GM12878 (cell line): ENCODE measurements around the gene SLC15A3. TPM values are rescaled to one million over a fixed set of nuclear protein-coding genes. Genes with fewer than 3 reads are reported as not detected.

ENCODE experiments used
- ATAC-seq: fragments of 200-7000 bp; cut with Tn5 transposase; 3 replicates; pipeline ENCODE4 v1.9.1; 2020; ENCODE audit warnings: mild to moderate bottlenecking, moderate library complexity
- BruUV-seq: library from RNA; stranded (reverse); fragments of 400-500 nt; replicated peaks from 2 replicates; lab custom pipeline; 2021; lab: Mats Ljungman, UMichigan
- CTCF ChIA-PET: fragments of 300-600 bp; sonication (Branson Sonifier 250); formaldehyde crosslinking; extraction: SDS; loops from one replicate; lab custom pipeline; 2021; ENCODE audit warnings: inconsistent platforms; lab: Yijun Ruan, JAX
- POLR2A ChIA-PET: fragments of 350-600 bp; formaldehyde crosslinking; extraction: SDS; loops from one replicate; lab custom pipeline; 2021; ENCODE audit warnings: inconsistent platforms; lab: Charles Lee
- RAD21 ChIA-PET: fragments of 300-600 bp; sonication (Branson Sonifier 250); formaldehyde crosslinking; loops from one replicate; lab custom pipeline; 2023; ENCODE audit warnings: antibody characterized with exemption; ENCODE audit not compliant: unreplicated experiment; lab: Charles Lee
- SMC1A ChIA-PET: fragments of 300-600 bp; sonication (Branson Sonifier 250); formaldehyde crosslinking; loops from one replicate; lab custom pipeline; 2023; ENCODE audit not compliant: unreplicated experiment, uncharacterized antibody; lab: Charles Lee
- DNase-seq: peaks from one replicate; pipeline ENCODE4 v3.0.0-alpha.2; 2011; ENCODE audit warnings: low read depth, low spot score
- FAIRE-seq: peaks from 3 replicates; lab custom pipeline; 2011; peaks lifted over from hg19 to GRCh38; lab: Jason Lieb, UNC
- H2AFZ ChIP-seq: 2 replicates; pipeline ENCODE4 v1.6.0; 2011; ENCODE audit warnings: low read depth, low read length, control low read depth; ENCODE audit not compliant: control insufficient read depth
- H3K27ac ChIP-seq: 2 replicates; pipeline ENCODE4 v1.5.1; 2011; ENCODE audit warnings: control low read depth; ENCODE audit not compliant: control insufficient read depth, insufficient read depth
- H3K27me3 ChIP-seq, 2 experiments: replicated peaks in 1 of 2; 2 replicates each; pipeline versions ENCODE4 v1.6.0 to v1.6.1; 2011; ENCODE audit warnings: low read length in 1 of 2; ENCODE audit not compliant: control insufficient read depth in 2 of 2, insufficient read depth in 2 of 2
- H3K36me3 ChIP-seq, 2 experiments: 2 replicates each; pipeline ENCODE4 v1.5.1; 2011; ENCODE audit warnings: low read length in 1 of 2; ENCODE audit not compliant: control insufficient read depth in 2 of 2, insufficient read depth in 2 of 2
- H3K4me1 ChIP-seq: 2 replicates; pipeline ENCODE4 v1.6.1; 2011; ENCODE audit warnings: mild to moderate bottlenecking, low read length, moderate library complexity, mixed read lengths; ENCODE audit not compliant: control insufficient read depth, insufficient read depth
- H3K4me2 ChIP-seq: 2 replicates; pipeline ENCODE4 v1.6.0; 2011; ENCODE audit warnings: control low read depth; ENCODE audit not compliant: control insufficient read depth, insufficient read depth
- H3K4me3 ChIP-seq: fragments of 200-600 bp; sonication (generic); 2 replicates; pipeline ENCODE4 v1.5.1; 2016
- H3K79me2 ChIP-seq: 2 replicates; pipeline ENCODE4 v1.6.0; 2011; ENCODE audit warnings: low read length; ENCODE audit not compliant: control insufficient read depth, insufficient read depth
- H3K9ac ChIP-seq: 2 replicates; pipeline ENCODE4 v1.8.0; 2011; ENCODE audit warnings: low read length, control low read depth, mixed read lengths; ENCODE audit not compliant: control insufficient read depth, insufficient read depth
- H3K9me3 ChIP-seq: replicated peaks from 3 replicates; pipeline ENCODE4 v1.5.1; 2011; ENCODE audit warnings: mild to moderate bottlenecking, low read length; ENCODE audit not compliant: control insufficient read depth, insufficient read depth
- H4K20me1 ChIP-seq: 2 replicates; pipeline ENCODE4 v1.6.0; 2011; ENCODE audit not compliant: control insufficient read depth, insufficient read depth
- BCL3 ChIP-seq: IDR thresholded peaks from 2 replicates; pipeline ENCODE4 v1.6.1; 2011; ENCODE audit warnings: borderline replicate concordance, low read depth, mild to moderate bottlenecking, moderate library complexity, low read length; ENCODE audit not compliant: insufficient read depth, poor library complexity, severe bottlenecking
- BHLHE40 ChIP-seq, 2 experiments: fragments of 450-650 bp in 1 of 2; IDR thresholded peaks; 2 replicates each; pipeline ENCODE4 v1.6.1; 2011 to 2017; ENCODE audit warnings: low read depth in 2 of 2, borderline replicate concordance in 1 of 2, improper control_type of control experiment in 1 of 2, low read length in 1 of 2, mild to moderate bottlenecking in 1 of 2
- BMI1 ChIP-seq: fragments of 450-650 bp; IDR thresholded peaks from 2 replicates; pipeline ENCODE4 v1.6.1; 2016; ENCODE audit warnings: mild to moderate bottlenecking, moderate library complexity, borderline replicate concordance
- CBFB ChIP-seq: IDR thresholded peaks from 2 replicates; pipeline ENCODE4 v1.6.1; 2016; ENCODE audit warnings: antibody characterized with exemption, low read depth
- DPF2 ChIP-seq: fragments of 450-650 bp; IDR thresholded peaks from 2 replicates; pipeline ENCODE4 v1.6.1; 2017; ENCODE audit warnings: mild to moderate bottlenecking
- KAT2A ChIP-seq: conservative IDR thresholded peaks from 2 replicates; pipeline ENCODE4 v1.6.1; 2011; ENCODE audit warnings: low read depth, low read length; ENCODE audit not compliant: control insufficient read depth
- NFIC ChIP-seq: IDR thresholded peaks from 2 replicates; pipeline ENCODE4 v1.6.1; 2012; ENCODE audit warnings: low read depth, mild to moderate bottlenecking, inconsistent platforms, low read length, moderate library complexity
- TBL1XR1 ChIP-seq: IDR thresholded peaks from 2 replicates; pipeline ENCODE4 v1.6.1; 2012; ENCODE audit warnings: low read depth, low read length, improper control_type of control experiment
- WGBS: methylation state at CpG from one replicate; pipeline ENCODE4 v1.1.6; 2016; ENCODE audit warnings: low lambda C conversion rate; ENCODE audit not compliant: insufficient replicate concordance, insufficient coverage; ENCODE audit errors: missing lambda C conversion rate; 5-methylcytosine and 5-hydroxymethylcytosine counted together
- in situ Hi-C: fragments of 300-500 bp; cut with MboI; formaldehyde crosslinking; loops from 9 replicates; pipeline ENCODE4 v1.14.3; 2018; ENCODE audit warnings: mixed read lengths
- intact Hi-C: fragments of 100-400 bp; cut with micrococcal nuclease; formaldehyde crosslinking; loops from one replicate; pipeline ENCODE4 v1.14.2; 2022; ENCODE audit not compliant: unreplicated experiment
- polyA plus RNA-seq, 11 experiments: library from polyadenylated mRNA; depleted of rRNA in 4 of 11; unstranded in 6 of 11; stranded (reverse) in 5 of 11; fragments of >200 nt; fragmentation: Nextera tagmentation in 4 of 11; fragmentation: Illumina TruSeq in 1 of 11; extraction: Ambion mirVana in 4 of 11; extraction: Trizol in 1 of 11; gene quantifications; 1 replicate in 1 of 11; 2 replicates in 10 of 11; pipeline versions ENCODE4 v1.2.1 to v1.2.3, GENCODE V29; 2011 to 2016; ENCODE audit warnings: inconsistent platforms in 2 of 11, missing spikeins in 2 of 11, low read depth in 1 of 11
- total RNA-seq, 4 experiments: library from RNA; depleted of rRNA in 3 of 4; stranded (reverse); fragments of >200 nt in 3 of 4; fragmentation: Illumina TruSeq in 1 of 4; extraction: Trizol in 1 of 4; gene quantifications; 2 replicates each; pipeline versions ENCODE4 v1.2.1 to v1.2.3, GENCODE V29; 2013 to 2021
- TF ChIP-seq, protein P1 (sequence below): fragments of 450-650 bp; IDR thresholded peaks from 2 replicates; pipeline ENCODE4 v1.6.1; 2017; ENCODE audit warnings: mild to moderate bottlenecking, moderate library complexity
- TF ChIP-seq, protein P2 (sequence below): fragments of 450-650 bp; formaldehyde crosslinking; IDR thresholded peaks from 2 replicates; pipeline ENCODE4 v1.4.0; 2020; ENCODE audit warnings: mild to moderate bottlenecking, moderate library complexity

SLC15A3 gene
- total and polyA plus RNA-seq, 10 of the 15 experiments (the other 5 are each of a cell fraction or from before 2014, with no cell fraction given), result 17.7 to 102 (median 55.8) TPM

GRCh38 chr11:60902625-60903024, 49.4 kb downstream of the SLC15A3 start:
- no peak for FAIRE-seq
- intact Hi-C loops, result no loop called here
- TF ChIP-seq, protein P1, sequence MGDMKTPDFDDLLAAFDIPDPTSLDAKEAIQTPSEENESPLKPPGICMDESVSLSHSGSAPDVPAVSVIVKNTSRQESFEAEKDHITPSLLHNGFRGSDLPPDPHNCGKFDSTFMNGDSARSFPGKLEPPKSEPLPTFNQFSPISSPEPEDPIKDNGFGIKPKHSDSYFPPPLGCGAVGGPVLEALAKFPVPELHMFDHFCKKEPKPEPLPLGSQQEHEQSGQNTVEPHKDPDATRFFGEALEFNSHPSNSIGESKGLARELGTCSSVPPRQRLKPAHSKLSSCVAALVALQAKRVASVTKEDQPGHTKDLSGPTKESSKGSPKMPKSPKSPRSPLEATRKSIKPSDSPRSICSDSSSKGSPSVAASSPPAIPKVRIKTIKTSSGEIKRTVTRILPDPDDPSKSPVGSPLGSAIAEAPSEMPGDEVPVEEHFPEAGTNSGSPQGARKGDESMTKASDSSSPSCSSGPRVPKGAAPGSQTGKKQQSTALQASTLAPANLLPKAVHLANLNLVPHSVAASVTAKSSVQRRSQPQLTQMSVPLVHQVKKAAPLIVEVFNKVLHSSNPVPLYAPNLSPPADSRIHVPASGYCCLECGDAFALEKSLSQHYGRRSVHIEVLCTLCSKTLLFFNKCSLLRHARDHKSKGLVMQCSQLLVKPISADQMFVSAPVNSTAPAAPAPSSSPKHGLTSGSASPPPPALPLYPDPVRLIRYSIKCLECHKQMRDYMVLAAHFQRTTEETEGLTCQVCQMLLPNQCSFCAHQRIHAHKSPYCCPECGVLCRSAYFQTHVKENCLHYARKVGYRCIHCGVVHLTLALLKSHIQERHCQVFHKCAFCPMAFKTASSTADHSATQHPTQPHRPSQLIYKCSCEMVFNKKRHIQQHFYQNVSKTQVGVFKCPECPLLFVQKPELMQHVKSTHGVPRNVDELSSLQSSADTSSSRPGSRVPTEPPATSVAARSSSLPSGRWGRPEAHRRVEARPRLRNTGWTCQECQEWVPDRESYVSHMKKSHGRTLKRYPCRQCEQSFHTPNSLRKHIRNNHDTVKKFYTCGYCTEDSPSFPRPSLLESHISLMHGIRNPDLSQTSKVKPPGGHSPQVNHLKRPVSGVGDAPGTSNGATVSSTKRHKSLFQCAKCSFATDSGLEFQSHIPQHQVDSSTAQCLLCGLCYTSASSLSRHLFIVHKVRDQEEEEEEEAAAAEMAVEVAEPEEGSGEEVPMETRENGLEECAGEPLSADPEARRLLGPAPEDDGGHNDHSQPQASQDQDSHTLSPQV, result no peak
- TF ChIP-seq, protein P2, sequence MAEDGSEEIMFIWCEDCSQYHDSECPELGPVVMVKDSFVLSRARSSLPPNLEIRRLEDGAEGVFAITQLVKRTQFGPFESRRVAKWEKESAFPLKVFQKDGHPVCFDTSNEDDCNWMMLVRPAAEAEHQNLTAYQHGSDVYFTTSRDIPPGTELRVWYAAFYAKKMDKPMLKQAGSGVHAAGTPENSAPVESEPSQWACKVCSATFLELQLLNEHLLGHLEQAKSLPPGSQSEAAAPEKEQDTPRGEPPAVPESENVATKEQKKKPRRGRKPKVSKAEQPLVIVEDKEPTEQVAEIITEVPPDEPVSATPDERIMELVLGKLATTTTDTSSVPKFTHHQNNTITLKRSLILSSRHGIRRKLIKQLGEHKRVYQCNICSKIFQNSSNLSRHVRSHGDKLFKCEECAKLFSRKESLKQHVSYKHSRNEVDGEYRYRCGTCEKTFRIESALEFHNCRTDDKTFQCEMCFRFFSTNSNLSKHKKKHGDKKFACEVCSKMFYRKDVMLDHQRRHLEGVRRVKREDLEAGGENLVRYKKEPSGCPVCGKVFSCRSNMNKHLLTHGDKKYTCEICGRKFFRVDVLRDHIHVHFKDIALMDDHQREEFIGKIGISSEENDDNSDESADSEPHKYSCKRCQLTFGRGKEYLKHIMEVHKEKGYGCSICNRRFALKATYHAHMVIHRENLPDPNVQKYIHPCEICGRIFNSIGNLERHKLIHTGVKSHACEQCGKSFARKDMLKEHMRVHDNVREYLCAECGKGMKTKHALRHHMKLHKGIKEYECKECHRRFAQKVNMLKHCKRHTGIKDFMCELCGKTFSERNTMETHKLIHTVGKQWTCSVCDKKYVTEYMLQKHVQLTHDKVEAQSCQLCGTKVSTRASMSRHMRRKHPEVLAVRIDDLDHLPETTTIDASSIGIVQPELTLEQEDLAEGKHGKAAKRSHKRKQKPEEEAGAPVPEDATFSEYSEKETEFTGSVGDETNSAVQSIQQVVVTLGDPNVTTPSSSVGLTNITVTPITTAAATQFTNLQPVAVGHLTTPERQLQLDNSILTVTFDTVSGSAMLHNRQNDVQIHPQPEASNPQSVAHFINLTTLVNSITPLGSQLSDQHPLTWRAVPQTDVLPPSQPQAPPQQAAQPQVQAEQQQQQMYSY (CRISPR knock-in tag), result no peak
- TF ChIP-seq KAT2A, result no peak
- no peak for TF ChIP-seq BHLHE40 (IDR thresholded peaks at IDR 0.05; ENCODE audit: borderline replicate concordance in 1 of 2, low read depth in 2 of 2, low read length in 1 of 2)
- no peak for TF ChIP-seq DPF2
- no peak for TF ChIP-seq TBL1XR1
- no peak for TF ChIP-seq NFIC
- TF ChIP-seq BCL3, result no peak
- no peak for TF ChIP-seq BMI1
- no peak for TF ChIP-seq CBFB

More at GRCh38 chr11:60902625-60903024, 49.4 kb downstream of the SLC15A3 start:
- H3K4me2 ChIP-seq, result no peak overlapping the region
- ChIA-PET CTCF (interaction anchor here (1.1 to 11.5 kb wide), 4 partner anchors 11 to 72 kb away, joined by 3 to 135 read pairs (median 34); partner anchors contain the start of gene TMEM109), POLR2A (interaction anchor here (0.6 kb wide), 1 partner anchor 1214 kb away, joined by 4 read pairs; no protein-coding TSS in a partner anchor), RAD21 (interaction anchor here (1.0 to 2.9 kb wide), 2 partner anchors 11 to 71 kb away, joined by 4 to 10 read pairs; partner anchors contain the start of gene TMEM109), SMC1A (interaction anchor here (1.2 to 8.0 kb wide), 8 partner anchors 8 to 284 kb away, joined by 3 to 57 read pairs (median 4); partner anchors contain the start of gene TMEM109)
- no TSS peak for BruUV-seq
- H3K27me3 ChIP-seq, result no peaks in the 10 kb centered on the region
- 81% methylated on average over 11 of the region's 11 CpGs for WGBS
- no peaks in the 10 kb centered on the region for H3K9me3 ChIP-seq
- in situ Hi-C loops, result no loop called here
- peaks cover 12% of the 10 kb centered on the region for H3K4me1 ChIP-seq
- DNase-seq (no peak), ATAC-seq (no peak)
- peaks cover 25 to 36% of the 10 kb centered on the region in 2 experiments for H3K36me3 ChIP-seq
- H3K4me3 ChIP-seq, result no peak overlapping the region
- H3K9ac ChIP-seq, result no peak overlapping the region
- H3K27ac ChIP-seq, result no peak overlapping the region
- peaks cover 34% of the 10 kb centered on the region for H3K79me2 ChIP-seq
- H2AFZ ChIP-seq, result no peak overlapping the region
- peaks cover 12% of the 10 kb centered on the region for H4K20me1 ChIP-seq
